Sigmoid colon (tissue), 4 donors: ENCODE data around the gene GPR42.

ENCODE experiments used
- CTCF ChIP-seq, 4 experiments: fragments of 450-650 bp in 3 of 4; fragments of 200-600 bp in 1 of 4; IDR thresholded peaks; one replicate each; pipeline ENCODE4 v1.5.1; 2016 to 2019; ENCODE audit warnings: antibody characterized with exemption in 4 of 4, mild to moderate bottlenecking in 3 of 4, moderate library complexity in 2 of 4
- EP300 ChIP-seq, 4 donors: sonication (generic); formaldehyde crosslinking; IDR thresholded peaks; one replicate each; pipeline ENCODE4 v1.6.1; 2017; ENCODE audit warnings: antibody characterized with exemption in 4 of 4
- POLR2A ChIP-seq, 2 donors: fragments of 450-650 bp; IDR thresholded peaks; one replicate each; pipeline ENCODE4 v1.6.1; 2016; ENCODE audit warnings: antibody characterized with exemption in 2 of 2, mild to moderate bottlenecking in 2 of 2, moderate library complexity in 2 of 2
- POLR2AphosphoS5 ChIP-seq, 4 donors: sonication (generic); formaldehyde crosslinking; IDR thresholded peaks; one replicate each; pipeline ENCODE4 v1.6.1; 2017; ENCODE audit warnings: antibody characterized with exemption in 4 of 4

- no peak for TF ChIP-seq POLR2A (IDR thresholded peaks at IDR 0.05)
- TF ChIP-seq CTCF (IDR thresholded peaks at IDR 0.05): no peak
- no peak for TF ChIP-seq POLR2AphosphoS5 (IDR thresholded peaks at IDR 0.05)
- TF ChIP-seq EP300 (IDR thresholded peaks at IDR 0.05): no peak
These were observed 41.5 kb upstream of the GPR42 start for GRCh38 chr19:35329323-35329722.
